H1 (cell line): ENCODE results near the gene SPACA4.
"Not testable (repeated sequence)": the region's sequence is repeated elsewhere in the genome, so short reads cannot be mapped to it uniquely, and the experiment has no call there.

Experiments
- EP300 ChIP-seq, 2 experiments: IDR thresholded peaks; 1 replicate in 1 of 2; 2 replicates in 1 of 2; pipeline ENCODE4 v1.6.1; 2011 to 2012; ENCODE audit warnings: low read depth in 2 of 2, low read length in 2 of 2, mild to moderate bottlenecking in 2 of 2, borderline replicate concordance in 1 of 2, inconsistent platforms in 1 of 2, moderate library complexity in 1 of 2
- EZH2 ChIP-seq: fragments of 200-600 bp; sonication (generic); IDR thresholded peaks from 2 replicates; pipeline ENCODE4 v1.7.1; 2012; ENCODE audit warnings: low read depth, mild to moderate bottlenecking, moderate library complexity, low read length, inconsistent platforms; ENCODE audit not compliant: severe bottlenecking
- GABPA ChIP-seq: IDR thresholded peaks from 2 replicates; pipeline ENCODE4 v1.6.1; 2011; ENCODE audit warnings: mild to moderate bottlenecking, low read length, moderate library complexity, borderline replicate concordance; ENCODE audit not compliant: insufficient read depth
- GTF2F1 ChIP-seq: IDR thresholded peaks from 2 replicates; pipeline ENCODE4 v1.6.1; 2012; ENCODE audit warnings: low read depth, low read length, improper control_type of control experiment, borderline replicate concordance
- HDAC6 ChIP-seq: IDR thresholded peaks from one replicate; pipeline ENCODE4 v1.7.1; 2012; ENCODE audit warnings: low read depth, mild to moderate bottlenecking, inconsistent platforms, low read length, moderate library complexity
- JUN ChIP-seq: IDR thresholded peaks from 2 replicates; pipeline ENCODE4 v1.6.1; 2011; ENCODE audit warnings: low read depth, mild to moderate bottlenecking, improper control_type of control experiment, low read length
- POLR2A ChIP-seq, 2 experiments: IDR thresholded peaks; 1 replicate in 1 of 2; 2 replicates in 1 of 2; pipeline ENCODE4 v1.6.1; 2011; ENCODE audit warnings: low read depth in 2 of 2, low read length in 2 of 2, mild to moderate bottlenecking in 2 of 2; ENCODE audit errors: control extremely low read depth in 1 of 2
- TAF7 ChIP-seq: optimal IDR thresholded peaks from 2 replicates; pipeline ENCODE3; 2011; ENCODE audit warnings: low read depth, mild to moderate bottlenecking, inconsistent platforms, low read length, moderate library complexity, borderline replicate concordance
- TF ChIP-seq, protein P1 (sequence below), 3 experiments: IDR thresholded peaks; 1 replicate in 2 of 3; 2 replicates in 1 of 3; pipeline versions ENCODE4 v1.5.1 to v1.6.1; 2011; ENCODE audit warnings: low read length in 3 of 3, mild to moderate bottlenecking in 3 of 3, inconsistent platforms in 2 of 3, low read depth in 1 of 3, moderate library complexity in 1 of 3; ENCODE audit not compliant: insufficient read depth in 1 of 3; ENCODE audit errors: control extremely low read depth in 1 of 3
- TF ChIP-seq, protein P2 (sequence below): IDR thresholded peaks from 2 replicates; pipeline ENCODE4 v1.6.1; 2011; ENCODE audit warnings: low read length, improper control_type of control experiment
- TF ChIP-seq, protein P3 (sequence below): IDR thresholded peaks from 2 replicates; pipeline ENCODE4 v1.6.1; 2011; ENCODE audit warnings: low read depth, mild to moderate bottlenecking, low read length; ENCODE audit not compliant: insufficient read depth

DNA sequence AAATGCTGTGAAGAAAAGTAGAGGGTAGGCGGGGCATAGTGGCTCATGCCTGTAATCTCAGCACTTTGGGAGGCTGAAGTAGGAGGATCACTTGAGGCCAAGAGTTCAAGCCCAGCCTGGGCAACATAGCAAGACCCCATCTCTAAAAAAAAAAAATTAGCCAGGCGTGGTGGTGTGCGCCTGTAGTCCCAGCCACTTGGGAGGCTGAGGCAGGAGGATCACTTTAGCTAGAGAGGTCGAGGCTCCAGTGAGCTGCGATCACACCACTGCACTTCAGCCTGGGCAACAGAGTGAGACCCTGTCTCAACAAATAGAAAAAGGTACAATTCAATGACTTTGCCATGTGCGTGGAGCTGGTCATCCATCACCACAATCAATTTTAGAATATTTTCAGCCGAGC, 28.6 kb upstream of the SPACA4 start:
- TF ChIP-seq TAF7; POLR2A (IDR thresholded peaks at IDR 0.05; ENCODE audit: control extremely low read depth in 1 of 2, low read depth in 2 of 2, low read length in 2 of 2); EP300 (IDR thresholded peaks at IDR 0.05; ENCODE audit: borderline replicate concordance in 1 of 2, low read depth in 2 of 2, low read length in 2 of 2); JUN; GTF2F1; GABPA; HDAC6; EZH2: not testable (repeated sequence)
- TF ChIP-seq, protein P1, sequence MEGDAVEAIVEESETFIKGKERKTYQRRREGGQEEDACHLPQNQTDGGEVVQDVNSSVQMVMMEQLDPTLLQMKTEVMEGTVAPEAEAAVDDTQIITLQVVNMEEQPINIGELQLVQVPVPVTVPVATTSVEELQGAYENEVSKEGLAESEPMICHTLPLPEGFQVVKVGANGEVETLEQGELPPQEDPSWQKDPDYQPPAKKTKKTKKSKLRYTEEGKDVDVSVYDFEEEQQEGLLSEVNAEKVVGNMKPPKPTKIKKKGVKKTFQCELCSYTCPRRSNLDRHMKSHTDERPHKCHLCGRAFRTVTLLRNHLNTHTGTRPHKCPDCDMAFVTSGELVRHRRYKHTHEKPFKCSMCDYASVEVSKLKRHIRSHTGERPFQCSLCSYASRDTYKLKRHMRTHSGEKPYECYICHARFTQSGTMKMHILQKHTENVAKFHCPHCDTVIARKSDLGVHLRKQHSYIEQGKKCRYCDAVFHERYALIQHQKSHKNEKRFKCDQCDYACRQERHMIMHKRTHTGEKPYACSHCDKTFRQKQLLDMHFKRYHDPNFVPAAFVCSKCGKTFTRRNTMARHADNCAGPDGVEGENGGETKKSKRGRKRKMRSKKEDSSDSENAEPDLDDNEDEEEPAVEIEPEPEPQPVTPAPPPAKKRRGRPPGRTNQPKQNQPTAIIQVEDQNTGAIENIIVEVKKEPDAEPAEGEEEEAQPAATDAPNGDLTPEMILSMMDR (IDR thresholded peaks at IDR 0.05; ENCODE audit: control extremely low read depth in 1 of 3, insufficient read depth in 1 of 3, low read depth in 1 of 3, low read length in 3 of 3): not testable (repeated sequence)
- TF ChIP-seq, protein P2, sequence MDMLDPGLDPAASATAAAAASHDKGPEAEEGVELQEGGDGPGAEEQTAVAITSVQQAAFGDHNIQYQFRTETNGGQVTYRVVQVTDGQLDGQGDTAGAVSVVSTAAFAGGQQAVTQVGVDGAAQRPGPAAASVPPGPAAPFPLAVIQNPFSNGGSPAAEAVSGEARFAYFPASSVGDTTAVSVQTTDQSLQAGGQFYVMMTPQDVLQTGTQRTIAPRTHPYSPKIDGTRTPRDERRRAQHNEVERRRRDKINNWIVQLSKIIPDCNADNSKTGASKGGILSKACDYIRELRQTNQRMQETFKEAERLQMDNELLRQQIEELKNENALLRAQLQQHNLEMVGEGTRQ: not testable (repeated sequence)
- TF ChIP-seq, protein P3, sequence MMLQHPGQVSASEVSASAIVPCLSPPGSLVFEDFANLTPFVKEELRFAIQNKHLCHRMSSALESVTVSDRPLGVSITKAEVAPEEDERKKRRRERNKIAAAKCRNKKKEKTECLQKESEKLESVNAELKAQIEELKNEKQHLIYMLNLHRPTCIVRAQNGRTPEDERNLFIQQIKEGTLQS: not testable (repeated sequence)
